Measurements from ENCODE around the gene SIRPA. TPM values are rescaled to one million over a fixed set of nuclear protein-coding genes. Genes with fewer than 3 reads are reported as not detected.

SIRPA gene
- total RNA-seq, 1 experiment from 2014 or later, result 6.0 TPM

DNA sequence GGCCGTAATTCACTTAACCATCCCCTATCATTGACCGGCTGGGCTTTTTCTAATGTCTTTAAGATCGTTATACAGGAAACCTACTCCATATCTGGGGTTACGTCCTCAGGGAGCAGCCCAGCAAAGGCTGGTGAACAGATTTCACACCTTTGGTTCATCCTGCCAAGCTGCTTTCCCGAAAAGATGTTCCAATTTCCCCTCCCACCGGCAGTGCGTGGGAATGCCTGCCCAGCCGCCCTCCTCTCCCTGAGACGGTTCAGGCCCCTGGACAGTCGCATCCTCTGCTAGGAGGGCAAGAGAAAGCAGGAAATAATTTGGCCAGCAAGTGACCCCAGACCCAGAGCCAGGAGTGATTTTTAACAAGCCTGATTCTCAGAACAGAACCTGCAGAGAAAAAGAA is 16.3 kb downstream of the SIRPA start:
- Mint-ChIP-seq H3K4me1 (peaks cover 13 to 14% of the 10 kb centered on the region in 2 experiments), H3K27me3 (ENCODE audit: low read depth) (no peaks in the 10 kb centered on the region; the same call in 1 of the 2 replicates), H3K9me3 (no peaks in the 10 kb centered on the region; a peak in 1 of 5 replicates), H3K36me3 (ENCODE audit: insufficient read depth in 1 of 3, low read depth in 3 of 3) (peaks cover 0 to 5% (median 0%) of the 10 kb centered on the region in 3 experiments; a peak in 3 of 7 replicates), H3K27ac (peak overlapping the region; percentile 21 to 61 (median 32); a peak in 2 of 7 replicates), H3K4me3 (no peak overlapping the region)
- H3K4me1 ChIP-seq (ENCODE audit: insufficient read depth, low read length), result no peaks in the 10 kb centered on the region
- H4K91ac ChIP-seq (ENCODE audit: insufficient read length, low read depth, low read length), result no peak overlapping the region
- no peak for DNase-seq
- H3K18ac ChIP-seq (ENCODE audit: insufficient read length, low read depth, low read length), result no peak overlapping the region
- no peaks in the 10 kb centered on the region for H3K9me3 ChIP-seq (ENCODE audit: control insufficient read depth, low read depth, low read length)
- WGBS (ENCODE audit: extremely low coverage, insufficient read length, low lambda C conversion rate), result no CpG with 5 or more reads among the region's 10 CpGs
- TF ChIP-seq, protein P1, sequence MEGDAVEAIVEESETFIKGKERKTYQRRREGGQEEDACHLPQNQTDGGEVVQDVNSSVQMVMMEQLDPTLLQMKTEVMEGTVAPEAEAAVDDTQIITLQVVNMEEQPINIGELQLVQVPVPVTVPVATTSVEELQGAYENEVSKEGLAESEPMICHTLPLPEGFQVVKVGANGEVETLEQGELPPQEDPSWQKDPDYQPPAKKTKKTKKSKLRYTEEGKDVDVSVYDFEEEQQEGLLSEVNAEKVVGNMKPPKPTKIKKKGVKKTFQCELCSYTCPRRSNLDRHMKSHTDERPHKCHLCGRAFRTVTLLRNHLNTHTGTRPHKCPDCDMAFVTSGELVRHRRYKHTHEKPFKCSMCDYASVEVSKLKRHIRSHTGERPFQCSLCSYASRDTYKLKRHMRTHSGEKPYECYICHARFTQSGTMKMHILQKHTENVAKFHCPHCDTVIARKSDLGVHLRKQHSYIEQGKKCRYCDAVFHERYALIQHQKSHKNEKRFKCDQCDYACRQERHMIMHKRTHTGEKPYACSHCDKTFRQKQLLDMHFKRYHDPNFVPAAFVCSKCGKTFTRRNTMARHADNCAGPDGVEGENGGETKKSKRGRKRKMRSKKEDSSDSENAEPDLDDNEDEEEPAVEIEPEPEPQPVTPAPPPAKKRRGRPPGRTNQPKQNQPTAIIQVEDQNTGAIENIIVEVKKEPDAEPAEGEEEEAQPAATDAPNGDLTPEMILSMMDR (conservative IDR thresholded peaks at IDR 0.05), result no peak
- no peak overlapping the region for H2AK5ac ChIP-seq (ENCODE audit: insufficient read length, low read length)
- H3K56ac ChIP-seq (ENCODE audit: insufficient read length, low read depth, low read length), result no peak overlapping the region
- no peaks in the 10 kb centered on the region for H3K79me2 ChIP-seq (ENCODE audit: insufficient read depth, low read length)
- H4K20me1 ChIP-seq (ENCODE audit: control insufficient read depth, insufficient read depth, insufficient read length), result peaks cover 2% of the 10 kb centered on the region
- H4K8ac ChIP-seq (replicated peaks; ENCODE audit: insufficient read length, low read depth, low read length), result no peak overlapping the region
- no peak overlapping the region for H3K4me2 ChIP-seq (ENCODE audit: insufficient read depth, insufficient read length, low read length)
- no peak overlapping the region for H4K5ac ChIP-seq (ENCODE audit: insufficient read length, low read depth, low read length)
- H2BK5ac ChIP-seq (ENCODE audit: insufficient read length, low read length), result no peak overlapping the region
- H2BK15ac ChIP-seq (ENCODE audit: low read depth, low read length), result no peak overlapping the region
- no peak overlapping the region for H2BK120ac ChIP-seq (ENCODE audit: low read depth, low read length, poor library complexity, severe bottlenecking)
- H3K9ac ChIP-seq (ENCODE audit: extremely low read depth, insufficient read length, low read length), result no peak overlapping the region
- no peak overlapping the region for H2AFZ ChIP-seq (ENCODE audit: low read length)
- no peak overlapping the region for H3K23ac ChIP-seq (ENCODE audit: insufficient read length, low read depth, low read length)
- no peak overlapping the region for H3K27ac ChIP-seq (ENCODE audit: insufficient read length, low read depth, low read length)
- no peak overlapping the region for H3T11ph ChIP-seq (ENCODE audit: low read length)
- no peaks in the 10 kb centered on the region for H3K23me2 ChIP-seq (ENCODE audit: insufficient read length, low read depth, low read length, poor library complexity, severe bottlenecking)
- no peak overlapping the region for H2BK12ac ChIP-seq (ENCODE audit: insufficient read length, low read depth, low read length)
- H3K27me3 ChIP-seq (ENCODE audit: insufficient read depth, low read length), result no peaks in the 10 kb centered on the region
- H3K79me1 ChIP-seq (ENCODE audit: insufficient read depth, low read depth, low read length, poor library complexity, severe bottlenecking), result no peaks in the 10 kb centered on the region
- H3K4ac ChIP-seq (ENCODE audit: low read depth, low read length), result no peak overlapping the region
- no peak overlapping the region for H3K14ac ChIP-seq (ENCODE audit: insufficient read depth, low read length)
- no peak overlapping the region for H2BK20ac ChIP-seq (ENCODE audit: low read depth, low read length, poor library complexity, severe bottlenecking)

All from H9 (cell line).